Thyroid gland (tissue), 4 donors: ENCODE measurements around the gene CPNE4. TPM values are rescaled to one million over a fixed set of nuclear protein-coding genes. Genes with fewer than 3 reads are reported as not detected.

Source experiments
- DNase-seq, 2 donors: peaks; one replicate each; pipeline ENCODE4 v3.0.0-alpha.2; 2019
- H3K27ac ChIP-seq, 3 donors: fragments of 200-600 bp; sonication (generic); 1 replicate in 2 of 3; 2 replicates in 1 of 3; pipeline ENCODE4 v1.5.1; 2016 to 2019; ENCODE audit warnings: mild to moderate bottlenecking in 1 of 3, moderate library complexity in 1 of 3
- H3K27me3 ChIP-seq: fragments of 200-600 bp; sonication (generic); one replicate; pipeline ENCODE4 v1.5.1; 2019
- H3K36me3 ChIP-seq, 2 donors: fragments of 200-600 bp; sonication (generic); one replicate each; pipeline ENCODE4 v1.5.1; 2016 to 2019
- H3K4me1 ChIP-seq, 2 donors: fragments of 200-600 bp; sonication (generic); one replicate each; pipeline ENCODE4 v1.5.1; 2017 to 2019
- H3K4me3 ChIP-seq, 3 donors: fragments of 200-600 bp; sonication (generic); replicated peaks in 1 of 3; 1 replicate in 2 of 3; 2 replicates in 1 of 3; pipeline ENCODE4 v1.5.1; 2016; ENCODE audit warnings: mild to moderate bottlenecking in 1 of 3
- H3K9me3 ChIP-seq: fragments of 200-600 bp; sonication (generic); one replicate; pipeline ENCODE4 v1.5.1; 2017
- CTCF ChIP-seq, 6 experiments: fragments of 200-600 bp in 3 of 6; fragments of 450-650 bp in 3 of 6; sonication (generic) in 3 of 6; IDR thresholded peaks; one replicate each; pipeline ENCODE4 v1.5.1; 2016 to 2019; ENCODE audit warnings: antibody characterized with exemption in 6 of 6, mild to moderate bottlenecking in 2 of 6, inconsistent platforms in 1 of 6, moderate library complexity in 1 of 6
- POLR2A ChIP-seq, 2 donors: fragments of 450-650 bp; IDR thresholded peaks; one replicate each; pipeline ENCODE4 v1.6.1; 2017; ENCODE audit warnings: antibody characterized with exemption in 2 of 2, mild to moderate bottlenecking in 2 of 2, moderate library complexity in 1 of 2
- WGBS, 2 donors: methylation state at CpG; one replicate each; pipeline ENCODE4 v1.1.5; 2017; 5-methylcytosine and 5-hydroxymethylcytosine counted together
- intact Hi-C: fragments of 100-400 bp; cut with DNase I; formaldehyde crosslinking; loops from one replicate; pipeline ENCODE4 v1.15.1; 2023
- total RNA-seq, 4 donors: library from RNA; depleted of rRNA; stranded (reverse); fragments of >200 nt; gene quantifications; one replicate each; pipeline ENCODE4 v1.2.3, GENCODE V29; 2016

CPNE4 gene
- total RNA-seq, 4 donors from 2014 or later, result not detected

- WGBS, 2 donors, result 37 to 54% methylated on average over 2 of the region's 2 CpGs
- intact Hi-C loops, result no loop called here
- no peak overlapping the region for H3K27ac ChIP-seq
- no peak for TF ChIP-seq POLR2A (IDR thresholded peaks at IDR 0.05)
- no peak for TF ChIP-seq CTCF (IDR thresholded peaks at IDR 0.05)
- H3K4me1 ChIP-seq, result no peaks in the 10 kb centered on the region
- DNase-seq, result no peak
- no peak overlapping the region for H3K4me3 ChIP-seq
- no peaks in the 10 kb centered on the region for H3K36me3 ChIP-seq
- H3K9me3 ChIP-seq, result no peaks in the 10 kb centered on the region
- H3K27me3 ChIP-seq, result no peaks in the 10 kb centered on the region
Observed at GRCh38 chr3:131561511-131561910, 473.3 kb downstream of the CPNE4 start.

- 83 to 89% methylated on average over 3 of the region's 3 CpGs for WGBS, 2 donors
Observed at GRCh38 chr3:131560795-131561194, 474.0 kb downstream of the CPNE4 start.

GRCh38 chr3:131555456-131555855 lies 479.4 kb downstream of the CPNE4 start:
- Histone ChIP-seq H3K36me3 (no peaks in the 10 kb centered on the region), H3K9me3 (no peaks in the 10 kb centered on the region), H3K4me3 (no peak overlapping the region)

More at GRCh38 chr3:131560795-131561194, 474.0 kb downstream of the CPNE4 start:
- TF ChIP-seq POLR2A (IDR thresholded peaks at IDR 0.05), result no peak
- TF ChIP-seq CTCF (IDR thresholded peaks at IDR 0.05), result no peak
- H3K36me3 ChIP-seq, result no peaks in the 10 kb centered on the region
- no peaks in the 10 kb centered on the region for H3K9me3 ChIP-seq
- no peak overlapping the region for H3K4me3 ChIP-seq
- no peak overlapping the region for H3K27ac ChIP-seq
- H3K27me3 ChIP-seq, result no peaks in the 10 kb centered on the region
- DNase-seq, result no peak
- intact Hi-C loops, result no loop called here
- H3K4me1 ChIP-seq, result no peaks in the 10 kb centered on the region

GRCh38 chr3:131553495-131554247 lies 481.1 kb downstream of the CPNE4 start:
- intact Hi-C loops, result no loop called here
- H3K27me3 ChIP-seq, result no peaks in the 10 kb centered on the region
- no peak overlapping the region for H3K27ac ChIP-seq
- H3K4me3 ChIP-seq, result no peak overlapping the region
- no peak for DNase-seq
- H3K36me3 ChIP-seq, result no peaks in the 10 kb centered on the region
- no peaks in the 10 kb centered on the region for H3K9me3 ChIP-seq
- 80 to 81% methylated on average over 3 of the region's 3 CpGs for WGBS, 2 donors
- no peaks in the 10 kb centered on the region for H3K4me1 ChIP-seq
- TF ChIP-seq POLR2A (IDR thresholded peaks at IDR 0.05), result no peak
- TF ChIP-seq CTCF (IDR thresholded peaks at IDR 0.05), result no peak

More at GRCh38 chr3:131555456-131555855, 479.4 kb downstream of the CPNE4 start:
- Histone ChIP-seq H3K27ac (no peak overlapping the region), H3K27me3 (no peaks in the 10 kb centered on the region), H3K4me1 (no peaks in the 10 kb centered on the region)
- DNase-seq, result no peak
- 93 to 94% methylated on average over 2 of the region's 2 CpGs for WGBS, 2 donors
- intact Hi-C loops, result no loop called here
- TF ChIP-seq CTCF (IDR thresholded peaks at IDR 0.05) (no peak), POLR2A (IDR thresholded peaks at IDR 0.05) (no peak)

- Histone ChIP-seq H3K27ac (no peak overlapping the region), H3K9me3 (no peaks in the 10 kb centered on the region), H3K4me3 (no peak overlapping the region), H3K27me3 (no peaks in the 10 kb centered on the region), H3K4me1 (no peaks in the 10 kb centered on the region), H3K36me3 (no peaks in the 10 kb centered on the region)
- 35 to 46% methylated on average over 4 of the region's 4 CpGs for WGBS, 2 donors
- intact Hi-C loops, result no loop called here
- TF ChIP-seq CTCF (IDR thresholded peaks at IDR 0.05) (no peak), POLR2A (IDR thresholded peaks at IDR 0.05) (no peak)
- DNase-seq, result peak; percentile 31 to 46
Observed at GRCh38 chr3:131551761-131552160, 483.1 kb downstream of the CPNE4 start.
